Nephron (organoid): ENCODE data around the gene PLA2G10.
"Not testable (repeated sequence)": the region's sequence is repeated elsewhere in the genome, so short reads cannot be mapped to it uniquely, and the experiment has no call there.

ENCODE experiments used
- H3K27ac Mint-ChIP-seq, 3 experiments: 2 replicates each; pipeline ENCODE4 v1.8.0; 2020; ENCODE audit warnings: mixed read lengths in 3 of 3, mild to moderate bottlenecking in 2 of 3, moderate library complexity in 1 of 3
- H3K27me3 Mint-ChIP-seq: 2 replicates; pipeline ENCODE4 v1.8.0; 2021; ENCODE audit warnings: low read depth, mild to moderate bottlenecking, moderate library complexity, mixed read lengths
- H3K36me3 Mint-ChIP-seq: 2 replicates; pipeline ENCODE4 v1.8.0; 2020; ENCODE audit warnings: low read depth, mixed read lengths
- H3K4me1 Mint-ChIP-seq: 2 replicates; pipeline ENCODE4 v1.8.0; 2020; ENCODE audit warnings: mixed read lengths
- H3K4me3 Mint-ChIP-seq, 3 experiments: 2 replicates each; pipeline ENCODE4 v1.8.0; 2020; ENCODE audit warnings: mild to moderate bottlenecking in 3 of 3, mixed read lengths in 3 of 3, moderate library complexity in 2 of 3
- H3K9me3 Mint-ChIP-seq: 2 replicates; pipeline ENCODE4 v1.8.0; 2020; ENCODE audit warnings: mixed read lengths
- CTCF ChIP-seq, 3 experiments: fragments of 200-600 bp; sonication (generic); IDR thresholded peaks; one replicate each; pipeline ENCODE4 v1.5.0; 2021; ENCODE audit warnings: antibody characterized with exemption in 3 of 3; ENCODE audit not compliant: unreplicated experiment in 3 of 3

The PLA2G10 gene

GRCh38 chr16:14694129-14694528 lies at the start of gene PLA2G10:
Gene PLA2G10 (minus strand): TSS chr16:14694308. CDS start chr16:14694229, 79 bp downstream.
- H3K27me3 Mint-ChIP-seq, H3K4me1 Mint-ChIP-seq, H3K4me3 Mint-ChIP-seq, H3K9me3 Mint-ChIP-seq, H3K36me3 Mint-ChIP-seq, H3K27ac Mint-ChIP-seq: not testable (repeated sequence)

GRCh38 chr16:14742273-14743128 lies 48.4 kb upstream of the PLA2G10 start, which contains the start of gene NPIPA2:
Gene NPIPA2 (plus strand): TSS chr16:14742533. CDS start chr16:14748066, 5,533 bp downstream.
- not testable (repeated sequence) for H3K4me3 Mint-ChIP-seq, H3K9me3 Mint-ChIP-seq, H3K36me3 Mint-ChIP-seq, H3K27me3 Mint-ChIP-seq, H3K27ac Mint-ChIP-seq, H3K4me1 Mint-ChIP-seq

- not testable (repeated sequence) for H3K36me3 Mint-ChIP-seq, H3K4me1 Mint-ChIP-seq, H3K9me3 Mint-ChIP-seq, H3K27me3 Mint-ChIP-seq, H3K27ac Mint-ChIP-seq, H3K4me3 Mint-ChIP-seq
Measured at GRCh38 chr16:14741794-14742193, 47.7 kb upstream of the PLA2G10 start.

GRCh38 chr16:14740832-14741385 lies 46.8 kb upstream of the PLA2G10 start:
- H3K9me3 Mint-ChIP-seq, H3K27me3 Mint-ChIP-seq, H3K27ac Mint-ChIP-seq, H3K4me3 Mint-ChIP-seq, H3K4me1 Mint-ChIP-seq, H3K36me3 Mint-ChIP-seq: not testable (repeated sequence)

GRCh38 chr16:14733233-14733632 lies 39.1 kb upstream of the PLA2G10 start:
- H3K36me3 Mint-ChIP-seq, H3K4me1 Mint-ChIP-seq, H3K4me3 Mint-ChIP-seq, H3K9me3 Mint-ChIP-seq, H3K27me3 Mint-ChIP-seq, H3K27ac Mint-ChIP-seq: not testable (repeated sequence)

- H3K4me1 Mint-ChIP-seq = not testable (repeated sequence)
Measured at GRCh38 chr16:14703156-14704011, 9.3 kb upstream of the PLA2G10 start, which contains the start of gene NPIPA3. Gene NPIPA3 (plus strand): TSS chr16:14703411. CDS start chr16:14708944, 5,533 bp downstream.

GRCh38 chr16:14702672-14703071 lies 8.6 kb upstream of the PLA2G10 start:
- H3K4me3 Mint-ChIP-seq, H3K27me3 Mint-ChIP-seq, H3K36me3 Mint-ChIP-seq, H3K9me3 Mint-ChIP-seq, H3K27ac Mint-ChIP-seq, H3K4me1 Mint-ChIP-seq: not testable (repeated sequence)

More at GRCh38 chr16:14703156-14704011, 9.3 kb upstream of the PLA2G10 start, which contains the start of gene NPIPA3:
- not testable (repeated sequence) for H3K36me3 Mint-ChIP-seq, H3K4me3 Mint-ChIP-seq, H3K9me3 Mint-ChIP-seq, H3K27me3 Mint-ChIP-seq, H3K27ac Mint-ChIP-seq

GRCh38 chr16:14701859-14702258 lies 7.8 kb upstream of the PLA2G10 start:
- not testable (repeated sequence) for H3K9me3 Mint-ChIP-seq, H3K27me3 Mint-ChIP-seq, H3K4me3 Mint-ChIP-seq, H3K4me1 Mint-ChIP-seq, H3K36me3 Mint-ChIP-seq, H3K27ac Mint-ChIP-seq

GRCh38 chr16:14685870-14686793 lies 8.0 kb downstream of the PLA2G10 start:
- H3K4me1 Mint-ChIP-seq, H3K36me3 Mint-ChIP-seq: not testable (repeated sequence)

GRCh38 chr16:14682121-14682520 lies 12.0 kb downstream of the PLA2G10 start:
- Mint-ChIP-seq H3K27ac (no peak overlapping the region), H3K36me3 (no peaks in the 10 kb centered on the region), H3K4me3 (no peak overlapping the region), H3K4me1 (no peaks in the 10 kb centered on the region), H3K27me3 (no peaks in the 10 kb centered on the region), H3K9me3 (no peaks in the 10 kb centered on the region)
- no peak for TF ChIP-seq CTCF (IDR thresholded peaks at IDR 0.05; ENCODE audit: unreplicated experiment in 3 of 3)

More at GRCh38 chr16:14685870-14686793, 8.0 kb downstream of the PLA2G10 start:
- H3K4me3 Mint-ChIP-seq, H3K27ac Mint-ChIP-seq, H3K9me3 Mint-ChIP-seq, H3K27me3 Mint-ChIP-seq: not testable (repeated sequence)
